ENCODE results near the gene GRK4. TPM values are rescaled to one million over a fixed set of nuclear protein-coding genes. Genes with fewer than 3 reads are reported as not detected.

GRK4 gene
- total RNA-seq, 2 donors from 2014 or later, result 7.0 to 8.2 TPM

- no peak for DNase-seq (ENCODE audit: low spot score)
- H3K4me3 ChIP-seq, result no peak overlapping the region
- H3K27me3 ChIP-seq, result no peaks in the 10 kb centered on the region
- no peak overlapping the region for H3K27ac ChIP-seq
- peaks cover 0 to 10% of the 10 kb centered on the region in 2 donors for H3K9me3 ChIP-seq
- H3K36me3 ChIP-seq, result no peaks in the 10 kb centered on the region
- TF ChIP-seq, protein P1, sequence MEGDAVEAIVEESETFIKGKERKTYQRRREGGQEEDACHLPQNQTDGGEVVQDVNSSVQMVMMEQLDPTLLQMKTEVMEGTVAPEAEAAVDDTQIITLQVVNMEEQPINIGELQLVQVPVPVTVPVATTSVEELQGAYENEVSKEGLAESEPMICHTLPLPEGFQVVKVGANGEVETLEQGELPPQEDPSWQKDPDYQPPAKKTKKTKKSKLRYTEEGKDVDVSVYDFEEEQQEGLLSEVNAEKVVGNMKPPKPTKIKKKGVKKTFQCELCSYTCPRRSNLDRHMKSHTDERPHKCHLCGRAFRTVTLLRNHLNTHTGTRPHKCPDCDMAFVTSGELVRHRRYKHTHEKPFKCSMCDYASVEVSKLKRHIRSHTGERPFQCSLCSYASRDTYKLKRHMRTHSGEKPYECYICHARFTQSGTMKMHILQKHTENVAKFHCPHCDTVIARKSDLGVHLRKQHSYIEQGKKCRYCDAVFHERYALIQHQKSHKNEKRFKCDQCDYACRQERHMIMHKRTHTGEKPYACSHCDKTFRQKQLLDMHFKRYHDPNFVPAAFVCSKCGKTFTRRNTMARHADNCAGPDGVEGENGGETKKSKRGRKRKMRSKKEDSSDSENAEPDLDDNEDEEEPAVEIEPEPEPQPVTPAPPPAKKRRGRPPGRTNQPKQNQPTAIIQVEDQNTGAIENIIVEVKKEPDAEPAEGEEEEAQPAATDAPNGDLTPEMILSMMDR (IDR thresholded peaks at IDR 0.05), result no peak
- H3K4me1 ChIP-seq, result no peaks in the 10 kb centered on the region
These were observed 90.9 kb downstream of the GRK4 start for GRCh38 chr4:3054169-3054759.

DNA sequence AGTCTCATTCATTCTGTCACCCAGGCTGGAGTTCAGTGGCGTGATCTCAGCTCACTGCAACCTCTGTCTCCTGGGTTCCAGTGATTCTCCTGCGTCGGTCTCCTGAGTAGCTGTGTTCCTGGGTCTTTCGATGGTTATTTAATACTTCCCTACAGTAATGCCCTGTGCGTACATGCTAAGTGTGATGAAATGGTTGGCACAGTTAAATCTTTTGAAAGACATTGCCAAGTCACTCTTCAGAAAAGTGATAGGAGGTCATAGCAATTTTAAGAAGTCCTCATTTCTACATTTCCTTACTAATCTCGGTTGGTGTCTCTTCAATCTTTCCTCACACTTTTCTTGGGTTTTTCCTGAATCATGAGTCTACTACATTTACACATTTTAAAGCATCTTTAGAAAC is 96.6 kb downstream of the GRK4 start:
- TF ChIP-seq, protein P1 (IDR thresholded peaks at IDR 0.05), result no peak
- no peak overlapping the region for H3K4me3 ChIP-seq
- no peaks in the 10 kb centered on the region for H3K36me3 ChIP-seq
- no peak overlapping the region for H3K27ac ChIP-seq
- H3K4me1 ChIP-seq, result no peaks in the 10 kb centered on the region
- no peaks in the 10 kb centered on the region for H3K27me3 ChIP-seq
- no peak for DNase-seq (ENCODE audit: low spot score)
- H3K9me3 ChIP-seq, result peaks cover 0 to 10% of the 10 kb centered on the region in 2 donors

- Histone ChIP-seq H3K4me3 (no peak overlapping the region), H3K9me3 (peaks cover 0 to 6% of the 10 kb centered on the region in 2 donors), H3K27ac (no peak overlapping the region), H3K4me1 (no peaks in the 10 kb centered on the region), H3K36me3 (no peaks in the 10 kb centered on the region), H3K27me3 (no peaks in the 10 kb centered on the region)
- DNase-seq (ENCODE audit: low spot score), result no peak
- TF ChIP-seq, protein P1 (IDR thresholded peaks at IDR 0.05), result no peak
These were observed 97.6 kb downstream of the GRK4 start for GRCh38 chr4:3060946-3061345.

- DNase-seq (ENCODE audit: low spot score), result peak; percentile 7
- H3K36me3 ChIP-seq, result no peaks in the 10 kb centered on the region
- H3K4me1 ChIP-seq, result no peaks in the 10 kb centered on the region
- no peaks in the 10 kb centered on the region for H3K9me3 ChIP-seq
- TF ChIP-seq, protein P1 (IDR thresholded peaks at IDR 0.05), result no peak
- no peak overlapping the region for H3K27ac ChIP-seq
- no peaks in the 10 kb centered on the region for H3K27me3 ChIP-seq
- H3K4me3 ChIP-seq, result no peak overlapping the region
These were observed 99.1 kb downstream of the GRK4 start for GRCh38 chr4:3062471-3062870.

DNA sequence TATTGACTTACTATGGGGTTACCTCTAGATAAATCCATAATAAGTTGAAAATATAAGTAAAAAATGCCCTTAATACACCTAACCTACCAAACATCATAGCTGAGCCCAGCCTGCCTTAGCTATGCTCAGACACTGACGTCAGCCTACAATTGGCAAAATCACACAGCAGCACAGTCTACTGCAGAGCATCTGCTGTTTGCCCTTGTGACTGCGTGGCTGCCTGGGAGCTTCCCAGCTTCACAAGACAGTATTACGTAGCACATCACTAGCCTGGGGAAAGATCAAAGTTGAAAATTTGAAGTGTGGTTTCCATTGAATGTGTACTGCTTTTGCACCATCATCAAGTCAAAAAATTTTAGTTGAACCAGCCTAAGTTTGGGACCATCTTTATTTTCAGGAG is 102.2 kb downstream of the GRK4 start:
- no peaks in the 10 kb centered on the region for H3K9me3 ChIP-seq
- no peaks in the 10 kb centered on the region for H3K36me3 ChIP-seq
- H3K27me3 ChIP-seq, result no peaks in the 10 kb centered on the region
- no peak for DNase-seq (ENCODE audit: low spot score)
- H3K4me3 ChIP-seq, result no peak overlapping the region
- no peaks in the 10 kb centered on the region for H3K4me1 ChIP-seq
- TF ChIP-seq, protein P1 (IDR thresholded peaks at IDR 0.05), result no peak
- no peak overlapping the region for H3K27ac ChIP-seq

DNA sequence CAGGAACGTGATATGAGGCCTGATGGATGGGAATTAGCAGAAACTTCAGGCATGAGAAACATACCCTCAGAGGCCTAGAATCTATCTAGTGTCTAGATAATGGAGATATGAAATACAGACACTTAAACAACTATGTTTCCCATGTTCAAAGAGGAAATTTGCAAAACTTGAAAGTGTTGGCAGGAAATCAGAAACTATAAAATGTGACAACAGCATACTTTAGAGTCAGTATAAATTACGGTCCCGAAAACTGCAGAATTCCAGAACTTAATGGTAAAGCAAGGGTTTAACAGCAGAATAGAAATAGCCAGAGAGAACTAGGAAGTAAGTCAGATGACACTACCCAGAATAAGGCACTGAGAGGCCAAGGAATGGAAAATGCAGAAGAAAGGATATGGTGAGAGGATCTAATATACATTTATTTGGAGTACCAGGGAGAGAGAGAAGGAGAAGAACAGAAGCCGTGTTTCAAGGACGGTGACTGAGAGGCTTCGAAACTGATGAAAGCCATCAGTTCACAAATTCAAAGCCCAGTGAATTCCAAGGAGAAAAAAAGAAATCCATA is 103.5 kb downstream of the GRK4 start:
- TF ChIP-seq, protein P1 (IDR thresholded peaks at IDR 0.05), result no peak
- Histone ChIP-seq H3K36me3 (no peaks in the 10 kb centered on the region), H3K27ac (no peak overlapping the region), H3K9me3 (no peaks in the 10 kb centered on the region), H3K27me3 (no peaks in the 10 kb centered on the region), H3K4me3 (no peak overlapping the region), H3K4me1 (no peaks in the 10 kb centered on the region)
- no peak for DNase-seq (ENCODE audit: low spot score)
